Mucosa of rectum (tissue), 2 donors: ENCODE measurements around the gene BTBD8.
A peak's percentile ranks its signal among the peaks of the same experiment; 100 is the strongest.
"Not testable (repeated sequence)": the region's sequence is repeated elsewhere in the genome, so short reads cannot be mapped to it uniquely, and the experiment has no call there.

Source experiments
- H3K27ac ChIP-seq, 2 donors: one replicate each; pipeline ENCODE4 v1.7.0; 2013; ENCODE audit warnings: inconsistent platforms in 2 of 2, low read depth in 2 of 2, low read length in 2 of 2
- H3K27me3 ChIP-seq, 2 donors: one replicate each; pipeline ENCODE4 v1.7.0; 2013; ENCODE audit warnings: low read length in 2 of 2; ENCODE audit not compliant: control insufficient read depth in 2 of 2, insufficient read depth in 2 of 2
- H3K36me3 ChIP-seq, 2 donors: one replicate each; pipeline ENCODE4 v1.7.0; 2013; ENCODE audit warnings: low read length in 2 of 2; ENCODE audit not compliant: control insufficient read depth in 2 of 2, insufficient read depth in 2 of 2
- H3K4me1 ChIP-seq, 2 donors: one replicate each; pipeline ENCODE4 v1.7.0; 2013; ENCODE audit warnings: low read length in 2 of 2, mild to moderate bottlenecking in 1 of 2; ENCODE audit not compliant: control insufficient read depth in 2 of 2, insufficient read depth in 2 of 2
- H3K4me3 ChIP-seq, 2 donors: one replicate each; pipeline ENCODE4 v1.7.0; 2013; ENCODE audit warnings: low read length in 2 of 2
- H3K9ac ChIP-seq, 2 donors: one replicate each; pipeline ENCODE4 v1.7.0; 2013; ENCODE audit warnings: low read length in 2 of 2, low read depth in 1 of 2, mild to moderate bottlenecking in 1 of 2
- H3K9me3 ChIP-seq, 2 donors: one replicate each; pipeline ENCODE4 v1.7.0; 2013; ENCODE audit warnings: low read length in 2 of 2; ENCODE audit not compliant: control insufficient read depth in 2 of 2
- donor health status: healthy.
- donor health status: Normal muscosa, but diverticular disease.

BTBD8 gene

DNA sequence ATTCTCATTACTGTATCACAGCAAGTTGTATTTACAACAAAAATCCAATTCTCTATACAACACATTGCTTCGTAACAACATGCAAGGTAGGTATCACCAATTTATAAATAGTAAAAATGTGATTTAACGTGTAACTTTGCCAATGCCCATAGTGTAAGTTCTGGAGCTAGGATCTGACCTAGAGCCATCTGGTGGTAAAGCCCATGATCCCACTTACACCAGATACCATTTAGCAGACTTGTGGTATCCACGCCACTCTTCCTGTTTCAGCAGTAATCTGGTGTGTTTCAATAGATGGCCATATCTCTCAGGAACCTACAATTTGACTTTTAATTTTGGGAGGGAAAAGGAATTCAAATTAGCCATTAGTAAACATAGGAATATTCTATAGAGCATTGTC is 15.1 kb upstream of the BTBD8 start:
- Histone ChIP-seq H3K27ac (no peak overlapping the region), H3K36me3 (no peaks in the 10 kb centered on the region), H3K9me3 (no peaks in the 10 kb centered on the region), H3K4me1 (no peaks in the 10 kb centered on the region), H3K9ac (no peak overlapping the region), H3K27me3 (no peaks in the 10 kb centered on the region), H3K4me3 (no peak overlapping the region)

- H3K9me3 ChIP-seq, result no peaks in the 10 kb centered on the region
- H3K27ac ChIP-seq, result no peak overlapping the region
- no peaks in the 10 kb centered on the region for H3K4me1 ChIP-seq
- no peak overlapping the region for H3K9ac ChIP-seq
- H3K4me3 ChIP-seq, result no peak overlapping the region
- H3K36me3 ChIP-seq, result no peaks in the 10 kb centered on the region
- no peaks in the 10 kb centered on the region for H3K27me3 ChIP-seq
These were observed 13.8 kb upstream of the BTBD8 start for GRCh38 chr1:92066321-92066720.

GRCh38 chr1:92070892-92071291 is 9.3 kb upstream of the BTBD8 start:
- H3K36me3 ChIP-seq, result no peaks in the 10 kb centered on the region
- H3K4me3 ChIP-seq, result no peak overlapping the region
- H3K27ac ChIP-seq, result no peak overlapping the region
- H3K4me1 ChIP-seq, result no peaks in the 10 kb centered on the region
- no peaks in the 10 kb centered on the region for H3K9me3 ChIP-seq
- no peaks in the 10 kb centered on the region for H3K27me3 ChIP-seq
- no peak overlapping the region for H3K9ac ChIP-seq

DNA sequence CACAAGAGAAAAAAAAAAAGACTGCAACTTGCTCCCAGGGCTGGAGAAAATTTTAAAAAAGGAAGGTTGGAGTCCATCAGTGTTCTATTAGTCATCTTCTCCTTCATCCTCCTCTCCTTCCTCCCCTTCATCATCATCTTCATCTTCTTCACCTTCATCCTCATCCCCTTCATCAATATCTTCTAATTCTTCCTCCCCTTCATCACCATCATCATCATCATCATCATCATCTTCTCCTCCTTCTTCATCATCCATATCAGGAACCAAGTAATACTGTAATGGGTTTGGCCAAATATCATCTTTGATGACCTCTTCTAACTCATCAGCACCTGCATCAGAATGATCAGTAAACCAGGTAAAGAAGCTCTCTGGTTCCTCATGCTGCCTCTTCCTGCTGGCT is 5.7 kb upstream of the BTBD8 start:
- H3K4me3 ChIP-seq, H3K4me1 ChIP-seq, H3K36me3 ChIP-seq, H3K27me3 ChIP-seq, H3K9me3 ChIP-seq, H3K9ac ChIP-seq, H3K27ac ChIP-seq: not testable (repeated sequence)

DNA sequence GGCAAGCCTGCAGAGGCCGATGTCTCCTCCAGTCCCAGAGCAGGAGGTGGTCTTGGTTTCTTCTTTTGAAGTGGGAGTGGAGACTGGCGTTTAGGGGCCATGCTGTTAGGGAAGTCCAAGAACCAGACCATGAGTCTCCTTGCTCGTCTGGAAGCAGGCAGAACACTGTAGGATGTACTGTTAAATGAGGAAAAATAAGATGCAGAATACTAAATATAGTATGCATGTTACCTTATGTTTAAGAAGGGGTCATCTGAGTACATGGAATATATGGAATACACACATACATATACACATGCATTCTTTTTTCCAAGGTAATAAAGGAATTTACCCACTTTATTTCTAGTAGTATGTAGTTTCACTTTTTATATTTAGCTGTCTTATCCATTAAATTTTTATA is 4.8 kb upstream of the BTBD8 start, which contains the start of gene SETSIP:
Gene SETSIP, minus strand, starts transcription at position 101 of the 400 bp plus-strand sequence. Its CDS starts 0 bp downstream, at position 101.
- Histone ChIP-seq H3K36me3 (no peaks in the 10 kb centered on the region), H3K27ac (no peak within 1 kb of the TSS), H3K4me3 (no peak within 1 kb of the TSS), H3K9me3 (no peaks in the 10 kb centered on the region), H3K4me1 (peaks cover 0 to 2% of the 10 kb centered on the region in 2 donors), H3K9ac (no peak within 1 kb of the TSS), H3K27me3 (no peaks in the 10 kb centered on the region)

- no peaks in the 10 kb centered on the region for H3K36me3 ChIP-seq
- no peak overlapping the region for H3K9ac ChIP-seq
- H3K27ac ChIP-seq, result no peak overlapping the region
- no peaks in the 10 kb centered on the region for H3K9me3 ChIP-seq
- H3K4me3 ChIP-seq, result no peak overlapping the region
- no peaks in the 10 kb centered on the region for H3K27me3 ChIP-seq
- peaks cover 2 to 3% of the 10 kb centered on the region in 2 donors for H3K4me1 ChIP-seq
These were observed 3.8 kb upstream of the BTBD8 start for GRCh38 chr1:92076363-92076762.

- H3K4me3 ChIP-seq, H3K9me3 ChIP-seq, H3K36me3 ChIP-seq, H3K27me3 ChIP-seq, H3K4me1 ChIP-seq, H3K27ac ChIP-seq, H3K9ac ChIP-seq: not testable (repeated sequence)
These were observed 2.1 kb upstream of the BTBD8 start for GRCh38 chr1:92078077-92078476.

GRCh38 chr1:92079441-92079840 is 704 bp upstream of the BTBD8 start:
- Histone ChIP-seq H3K4me3 (peak overlapping the region in 1 of 2 donors; percentile 81), H3K4me1 (peaks cover 2 to 3% of the 10 kb centered on the region in 2 donors), H3K36me3 (no peaks in the 10 kb centered on the region), H3K27ac (no peak overlapping the region), H3K9ac (peak overlapping the region in 1 of 2 donors; percentile 83), H3K27me3 (no peaks in the 10 kb centered on the region), H3K9me3 (no peaks in the 10 kb centered on the region)

DNA sequence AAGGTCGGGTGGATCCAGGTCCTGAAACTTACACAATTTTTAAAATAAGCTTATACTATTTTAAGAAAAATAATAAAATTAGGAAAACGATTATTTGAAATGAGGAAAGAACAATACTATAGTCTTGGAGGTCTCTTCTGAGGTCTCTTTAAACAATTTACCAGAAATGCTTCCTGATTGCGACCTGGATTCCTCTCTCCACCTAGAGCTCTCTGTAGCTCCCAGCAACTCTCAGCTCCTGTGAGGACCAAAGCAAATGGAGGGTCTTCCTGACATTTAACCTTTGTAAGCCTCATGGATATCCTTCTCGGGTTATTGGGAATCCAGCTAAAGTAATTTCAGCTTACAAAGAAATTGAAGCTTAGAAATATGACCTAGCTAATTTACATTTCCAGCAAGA is 886 bp downstream of the BTBD8 start:
- Histone ChIP-seq H3K27ac (no peak overlapping the region), H3K9ac (peak overlapping the region; percentile 80 to 83), H3K4me3 (peak overlapping the region; percentile 81 to 82), H3K4me1 (peaks cover 2 to 3% of the 10 kb centered on the region in 2 donors), H3K27me3 (no peaks in the 10 kb centered on the region), H3K36me3 (no peaks in the 10 kb centered on the region), H3K9me3 (peaks cover 0 to 5% of the 10 kb centered on the region in 2 donors)

- Histone ChIP-seq H3K4me1 (peaks cover 2 to 3% of the 10 kb centered on the region in 2 donors), H3K9me3 (peaks cover 0 to 6% of the 10 kb centered on the region in 2 donors), H3K27ac (no peak overlapping the region), H3K27me3 (no peaks in the 10 kb centered on the region), H3K4me3 (no peak overlapping the region), H3K9ac (no peak overlapping the region), H3K36me3 (no peaks in the 10 kb centered on the region)
These were observed 4.5 kb downstream of the BTBD8 start for GRCh38 chr1:92084651-92085050.

DNA sequence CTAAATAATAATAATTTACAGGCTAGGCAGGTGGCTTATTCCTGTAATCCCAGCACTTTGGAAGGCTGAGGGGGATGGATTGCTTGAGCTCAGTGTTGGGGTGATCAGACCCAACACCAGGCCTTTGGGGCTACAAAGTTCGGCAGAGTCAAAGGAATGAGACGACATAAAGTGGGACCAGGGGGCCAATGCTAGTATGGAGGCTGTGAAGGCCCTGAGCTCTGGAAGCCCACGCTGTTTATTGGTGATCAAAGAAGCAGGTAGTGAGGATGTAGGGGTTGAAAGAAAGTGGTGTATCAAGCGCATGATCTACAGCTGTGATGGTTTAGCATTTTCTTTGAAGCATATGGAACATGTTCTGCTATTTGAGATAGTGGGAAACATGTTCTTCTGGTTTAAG is 5.6 kb downstream of the BTBD8 start:
- Histone ChIP-seq H3K36me3 (no peaks in the 10 kb centered on the region), H3K9ac (no peak overlapping the region), H3K4me3 (no peak overlapping the region), H3K27me3 (no peaks in the 10 kb centered on the region), H3K4me1 (peaks cover 0 to 3% of the 10 kb centered on the region in 2 donors), H3K9me3 (peaks cover 0 to 6% of the 10 kb centered on the region in 2 donors), H3K27ac (no peak overlapping the region)
